Lower leg skin (tissue), 3 donors: ENCODE measurements around the gene CORIN.

Source experiments
- POLR2A ChIP-seq, 2 donors: fragments of 450-650 bp; IDR thresholded peaks; one replicate each; pipeline ENCODE4 v1.6.1; 2016 to 2017; ENCODE audit warnings: antibody characterized with exemption in 2 of 2, mild to moderate bottlenecking in 1 of 2, moderate library complexity in 1 of 2
- TF ChIP-seq, protein P1 (sequence below), 3 donors: fragments of 450-650 bp; IDR thresholded peaks; one replicate each; pipeline ENCODE4 v1.5.1; 2016; ENCODE audit warnings: antibody characterized with exemption in 3 of 3, mild to moderate bottlenecking in 3 of 3, moderate library complexity in 2 of 3

GRCh38 chr4:47617607-47618006 is 220.3 kb downstream of the CORIN start:
- TF ChIP-seq, protein P1, sequence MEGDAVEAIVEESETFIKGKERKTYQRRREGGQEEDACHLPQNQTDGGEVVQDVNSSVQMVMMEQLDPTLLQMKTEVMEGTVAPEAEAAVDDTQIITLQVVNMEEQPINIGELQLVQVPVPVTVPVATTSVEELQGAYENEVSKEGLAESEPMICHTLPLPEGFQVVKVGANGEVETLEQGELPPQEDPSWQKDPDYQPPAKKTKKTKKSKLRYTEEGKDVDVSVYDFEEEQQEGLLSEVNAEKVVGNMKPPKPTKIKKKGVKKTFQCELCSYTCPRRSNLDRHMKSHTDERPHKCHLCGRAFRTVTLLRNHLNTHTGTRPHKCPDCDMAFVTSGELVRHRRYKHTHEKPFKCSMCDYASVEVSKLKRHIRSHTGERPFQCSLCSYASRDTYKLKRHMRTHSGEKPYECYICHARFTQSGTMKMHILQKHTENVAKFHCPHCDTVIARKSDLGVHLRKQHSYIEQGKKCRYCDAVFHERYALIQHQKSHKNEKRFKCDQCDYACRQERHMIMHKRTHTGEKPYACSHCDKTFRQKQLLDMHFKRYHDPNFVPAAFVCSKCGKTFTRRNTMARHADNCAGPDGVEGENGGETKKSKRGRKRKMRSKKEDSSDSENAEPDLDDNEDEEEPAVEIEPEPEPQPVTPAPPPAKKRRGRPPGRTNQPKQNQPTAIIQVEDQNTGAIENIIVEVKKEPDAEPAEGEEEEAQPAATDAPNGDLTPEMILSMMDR (IDR thresholded peaks at IDR 0.05), result no peak
- TF ChIP-seq POLR2A (IDR thresholded peaks at IDR 0.05), result no peak
